ENCODE data around the gene TP53BP2.
"Not testable (repeated sequence)": the region's sequence is repeated elsewhere in the genome, so short reads cannot be mapped to it uniquely, and the experiment has no call there.

Gene TP53BP2

DNA sequence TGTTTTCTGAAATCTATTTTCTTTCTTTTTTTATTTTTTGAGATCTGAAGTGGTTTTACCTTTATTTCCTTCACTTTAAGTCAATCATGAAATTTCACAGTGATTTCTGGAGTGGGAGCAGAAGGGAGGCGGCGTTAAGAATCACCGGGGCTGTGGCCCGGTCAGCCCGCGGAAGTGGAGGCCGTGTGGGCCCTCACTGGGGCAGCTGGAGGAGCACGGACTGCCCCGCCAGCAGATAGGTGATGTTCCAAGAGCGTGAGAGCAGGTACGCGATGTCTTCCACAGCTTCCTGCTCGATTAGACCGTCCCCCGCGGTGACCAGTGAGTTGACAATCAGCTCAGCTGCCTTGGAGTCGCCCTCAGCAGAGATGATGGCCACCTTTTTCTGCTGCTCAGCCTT is 10.6 kb upstream of the TP53BP2 start:
- in situ Hi-C loops (cut with HindIII; ENCODE audit: low sequenced_read_pairs), result no loop called here

DNA sequence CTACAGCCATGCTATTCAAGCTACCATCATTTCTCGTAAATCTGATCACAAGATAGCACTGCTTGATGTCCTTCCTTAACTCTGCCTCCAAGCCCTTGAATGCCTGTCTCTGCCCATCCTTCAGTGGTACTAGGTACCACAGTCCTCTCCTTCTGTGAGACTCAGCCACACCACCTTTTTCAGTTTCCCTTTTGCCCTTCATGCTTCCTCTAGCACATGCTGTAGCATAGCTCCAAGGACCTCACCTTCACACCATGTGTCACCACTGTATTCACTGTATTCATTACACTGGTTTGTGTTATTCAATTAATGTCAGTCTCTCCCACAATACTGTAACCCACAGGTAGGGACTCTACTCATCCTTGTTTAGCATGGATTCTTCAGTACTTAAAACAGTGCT is 8.0 kb upstream of the TP53BP2 start:
- in situ Hi-C loops (cut with HindIII; ENCODE audit: low sequenced_read_pairs), result no loop called here

DNA sequence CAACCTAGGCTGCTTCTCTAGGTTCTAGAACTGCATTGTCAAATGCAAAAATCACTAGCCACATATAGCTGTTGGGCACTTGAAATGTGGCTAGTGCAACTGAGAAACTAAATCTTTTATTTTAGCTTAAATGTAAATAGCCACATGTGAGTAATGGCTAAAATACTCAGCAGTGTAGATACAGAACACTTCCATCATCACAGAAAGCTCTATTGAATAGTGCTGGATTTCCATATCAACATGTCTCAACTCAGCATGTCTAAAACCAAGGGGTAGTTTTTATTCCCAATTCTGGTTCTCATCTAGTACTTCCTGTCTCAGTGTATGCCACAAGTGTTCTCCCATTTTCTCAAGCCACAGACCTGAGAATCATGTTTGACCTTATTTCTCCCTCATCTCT is 7.5 kb upstream of the TP53BP2 start:
- in situ Hi-C loops (cut with HindIII; ENCODE audit: low sequenced_read_pairs), result no loop called here

- in situ Hi-C loops (cut with HindIII; ENCODE audit: low sequenced_read_pairs), result no loop called here
These were observed 6.6 kb upstream of the TP53BP2 start for GRCh38 chr1:223852337-223852736.

DNA sequence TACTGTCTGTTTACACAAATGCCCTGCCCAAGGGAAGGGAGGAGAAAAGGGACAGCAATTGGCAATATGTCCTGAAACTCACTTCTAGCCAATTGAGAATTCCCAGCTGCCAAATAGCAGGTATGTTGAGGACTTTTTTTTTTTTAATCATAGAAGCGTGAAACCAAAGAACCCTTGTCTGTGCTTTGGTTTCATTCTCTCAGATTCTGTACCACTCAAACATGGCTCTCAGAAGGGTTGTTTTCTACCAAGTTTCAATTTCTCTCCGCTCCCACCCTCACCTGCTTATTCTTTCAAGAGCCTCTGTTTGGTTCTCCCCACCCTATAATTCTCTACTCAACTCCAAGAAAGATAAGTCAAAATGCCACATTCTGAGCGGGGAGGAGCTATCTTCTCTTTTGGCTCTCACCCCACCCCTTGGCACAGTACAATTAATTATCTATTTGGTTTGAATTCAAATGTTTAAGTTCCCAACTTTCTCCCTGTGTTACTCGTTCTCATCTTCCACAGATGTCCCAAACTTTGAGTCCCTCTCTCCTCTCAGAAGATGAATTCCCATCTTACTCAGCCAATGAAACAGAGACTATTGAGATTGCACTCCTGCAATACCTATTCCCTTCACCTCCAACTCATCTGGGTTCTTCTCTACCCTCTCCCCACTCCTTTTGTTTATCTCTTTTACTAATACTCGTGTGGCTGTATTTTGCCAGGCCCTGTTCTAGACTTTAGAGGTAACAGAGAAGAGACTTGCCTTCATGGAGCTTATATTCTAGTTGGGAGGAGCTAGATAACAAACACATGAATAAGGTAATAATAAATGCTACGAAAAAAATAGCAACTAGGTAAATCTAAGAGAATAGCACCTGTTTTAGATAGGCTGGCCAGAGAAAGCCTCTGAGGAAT is 3.9 kb upstream of the TP53BP2 start:
- in situ Hi-C loops (cut with HindIII; ENCODE audit: low sequenced_read_pairs), result no loop called here

GRCh38 chr1:223848536-223848935 is 2.8 kb upstream of the TP53BP2 start:
- in situ Hi-C loops (cut with HindIII; ENCODE audit: low sequenced_read_pairs), result no loop called here

- in situ Hi-C loops (cut with HindIII; ENCODE audit: low sequenced_read_pairs), result no loop called here
These were observed 2.1 kb upstream of the TP53BP2 start for GRCh38 chr1:223847781-223848345.

GRCh38 chr1:223845037-223845809 is 524 bp downstream of the TP53BP2 start:
- in situ Hi-C loops (cut with HindIII; ENCODE audit: low sequenced_read_pairs), result no loop called here

- in situ Hi-C loops (cut with HindIII; ENCODE audit: low sequenced_read_pairs), result no loop called here
These were observed 1.0 kb downstream of the TP53BP2 start for GRCh38 chr1:223844787-223845036.

DNA sequence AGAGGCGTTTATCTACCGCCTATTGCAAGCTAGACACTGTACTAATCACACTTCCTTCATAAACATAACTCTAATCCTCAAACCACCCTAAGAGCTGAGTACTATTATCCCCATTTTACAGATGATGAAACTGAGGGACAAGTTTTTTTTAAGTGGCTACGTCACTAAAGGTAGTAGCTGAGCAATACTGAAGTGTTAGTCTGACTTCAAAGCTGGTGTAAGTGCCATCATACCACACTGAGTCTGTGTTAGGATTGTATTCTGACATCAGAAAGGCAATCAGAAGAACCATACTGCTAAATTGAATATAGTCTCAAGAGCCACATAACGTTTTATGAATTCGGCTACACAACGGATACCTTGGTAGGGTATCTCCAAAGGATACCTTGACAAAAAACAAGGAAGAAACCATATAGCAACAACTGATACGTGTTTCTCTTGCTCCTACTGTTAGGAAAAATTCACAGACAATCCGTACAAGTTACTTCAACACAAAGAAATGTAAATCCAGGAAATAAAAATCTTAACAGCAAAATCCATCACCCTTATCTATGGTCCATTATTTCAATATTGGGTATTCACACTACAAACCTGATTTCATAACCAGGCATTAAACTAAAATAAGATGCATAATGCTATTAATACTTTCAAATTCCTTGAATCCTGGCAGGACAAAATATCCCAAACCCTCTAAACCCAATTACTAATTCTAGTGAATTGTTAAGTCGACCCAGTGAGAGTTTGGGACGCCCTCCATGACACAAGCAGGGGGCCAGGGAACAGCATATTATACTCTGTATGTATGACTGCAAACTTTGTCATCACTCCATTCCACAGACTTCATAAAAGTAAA is 1.6 kb downstream of the TP53BP2 start:
- in situ Hi-C loops (cut with HindIII; ENCODE audit: low sequenced_read_pairs), result no loop called here

DNA sequence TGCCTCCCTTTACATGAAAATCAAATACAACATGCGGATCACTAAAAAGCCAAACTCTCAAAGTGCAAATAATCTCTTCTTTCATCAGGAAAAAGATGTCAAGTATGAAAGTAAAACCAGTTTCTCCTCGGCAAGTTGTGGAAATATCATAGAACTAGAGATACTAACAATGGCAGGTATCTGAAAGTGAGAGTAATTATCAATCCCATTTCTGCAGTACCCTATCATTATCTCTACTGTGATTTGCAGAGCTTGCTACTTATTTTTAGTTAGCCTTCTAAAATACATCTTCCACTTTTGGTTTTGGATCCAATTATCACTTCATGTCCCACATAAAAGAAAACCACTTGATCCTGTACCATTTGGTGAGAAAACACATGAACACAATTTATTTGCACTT is 3.0 kb downstream of the TP53BP2 start:
- in situ Hi-C loops (cut with HindIII; ENCODE audit: low sequenced_read_pairs), result no loop called here

GRCh38 chr1:223841977-223842623 is 3.6 kb downstream of the TP53BP2 start:
- in situ Hi-C loops (cut with HindIII; ENCODE audit: low sequenced_read_pairs), result not testable (repeated sequence)

DNA sequence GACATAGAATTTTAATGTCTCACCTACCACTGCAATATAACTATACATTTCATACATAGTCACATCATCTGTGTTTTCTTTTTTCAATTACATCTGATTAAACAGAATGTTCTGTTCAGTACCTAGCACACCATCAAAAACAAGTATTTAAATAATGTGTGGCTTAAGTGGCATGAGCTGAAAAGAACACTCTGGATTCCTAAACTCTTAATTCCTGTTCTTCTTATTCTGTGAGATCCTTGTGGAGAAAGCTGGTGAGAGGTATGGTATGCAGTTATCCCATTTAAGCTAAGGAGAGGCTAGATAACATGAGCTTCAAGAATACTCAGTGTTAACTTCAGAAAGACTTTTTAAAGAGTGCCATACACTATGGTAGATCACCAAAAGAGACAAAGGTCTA is 5.5 kb downstream of the TP53BP2 start:
- in situ Hi-C loops (cut with HindIII; ENCODE audit: low sequenced_read_pairs), result no loop called here

GRCh38 chr1:223838125-223838854 is 7.5 kb downstream of the TP53BP2 start:
- in situ Hi-C loops (cut with HindIII; ENCODE audit: low sequenced_read_pairs), result no loop called here

GRCh38 chr1:223837687-223838086 is 8.1 kb downstream of the TP53BP2 start:
- in situ Hi-C loops (cut with HindIII; ENCODE audit: low sequenced_read_pairs), result no loop called here

DNA sequence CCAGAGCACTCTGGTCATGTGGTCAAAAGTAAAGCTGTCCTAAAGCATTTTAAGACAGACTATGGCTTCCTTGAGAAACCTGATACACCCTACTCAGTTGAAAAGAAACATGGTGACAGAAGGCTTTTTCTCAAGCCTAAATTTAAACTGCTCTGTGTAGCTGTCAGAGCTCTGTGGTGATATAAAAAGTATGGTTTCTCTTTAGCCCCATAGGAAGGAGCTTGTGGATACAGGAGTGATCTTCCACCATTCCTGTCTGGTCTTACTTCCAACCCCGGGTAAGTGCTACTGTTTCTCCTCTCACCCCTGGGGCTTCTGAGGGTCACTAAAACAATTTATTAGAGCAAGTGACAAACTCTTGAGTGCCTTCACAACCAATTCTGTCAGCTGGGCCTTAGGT is 8.5 kb downstream of the TP53BP2 start:
- in situ Hi-C loops (cut with HindIII; ENCODE audit: low sequenced_read_pairs), result no loop called here

DNA sequence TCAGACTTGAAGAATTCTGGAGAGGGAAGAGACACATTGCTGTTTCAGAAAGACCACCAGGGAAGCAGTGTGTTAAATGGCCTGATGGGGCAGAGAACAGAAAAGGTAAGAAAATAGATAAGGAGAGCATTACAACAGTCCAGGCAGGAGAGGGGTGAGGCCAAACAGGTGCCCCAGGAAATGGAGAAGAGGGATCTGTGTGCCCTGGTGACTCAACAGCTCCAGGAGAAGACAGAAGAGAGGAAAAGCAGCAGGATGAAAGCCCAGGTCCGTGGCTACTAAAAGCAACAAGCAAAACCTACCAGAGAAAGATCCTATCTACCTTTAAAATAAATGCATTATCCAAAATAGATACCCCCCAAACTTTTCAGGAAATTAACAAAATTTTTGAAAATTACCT is 9.2 kb downstream of the TP53BP2 start:
- in situ Hi-C loops (cut with HindIII; ENCODE audit: low sequenced_read_pairs), result no loop called here

- in situ Hi-C loops (cut with HindIII; ENCODE audit: low sequenced_read_pairs), result no loop called here
These were observed 10.0 kb downstream of the TP53BP2 start for GRCh38 chr1:223835754-223836153.

- in situ Hi-C loops (cut with HindIII; ENCODE audit: low sequenced_read_pairs), result no loop called here
These were observed 11.0 kb downstream of the TP53BP2 start for GRCh38 chr1:223834660-223835263.

DNA sequence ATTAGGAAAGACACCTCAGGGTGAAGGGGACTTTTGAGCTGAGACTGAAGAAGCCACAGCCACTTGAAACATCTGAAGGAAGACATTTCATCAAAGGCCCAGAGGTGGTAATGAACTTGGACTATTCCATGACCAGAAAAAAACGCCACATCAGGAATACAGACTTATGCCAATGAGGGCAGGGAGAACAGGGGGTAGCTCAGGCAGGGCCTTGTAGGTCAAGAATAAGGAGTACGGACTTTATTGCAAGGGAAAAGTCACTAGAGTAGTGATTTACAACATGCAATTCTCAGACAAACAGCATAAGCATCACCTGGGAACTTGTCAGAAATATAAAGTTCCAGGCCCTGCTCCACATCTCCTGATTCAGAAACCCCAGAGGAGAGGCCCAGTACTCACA is 11.8 kb downstream of the TP53BP2 start:
- in situ Hi-C loops (cut with HindIII; ENCODE audit: low sequenced_read_pairs), result no loop called here

Measured in DLD1 (cell line).